HG03135 (cell line): ENCODE results near the gene ZFR.
"Not testable (repeated sequence)": the region's sequence is repeated elsewhere in the genome, so short reads cannot be mapped to it uniquely, and the experiment has no call there.

Experiments used
- ATAC-seq: cut with Tn5 transposase; IDR thresholded peaks from one replicate; pipeline ENCODE4 v1.9.1; 2021; ENCODE audit warnings: mild to moderate bottlenecking, moderate library complexity; ENCODE audit not compliant: unreplicated experiment

The ZFR gene

DNA sequence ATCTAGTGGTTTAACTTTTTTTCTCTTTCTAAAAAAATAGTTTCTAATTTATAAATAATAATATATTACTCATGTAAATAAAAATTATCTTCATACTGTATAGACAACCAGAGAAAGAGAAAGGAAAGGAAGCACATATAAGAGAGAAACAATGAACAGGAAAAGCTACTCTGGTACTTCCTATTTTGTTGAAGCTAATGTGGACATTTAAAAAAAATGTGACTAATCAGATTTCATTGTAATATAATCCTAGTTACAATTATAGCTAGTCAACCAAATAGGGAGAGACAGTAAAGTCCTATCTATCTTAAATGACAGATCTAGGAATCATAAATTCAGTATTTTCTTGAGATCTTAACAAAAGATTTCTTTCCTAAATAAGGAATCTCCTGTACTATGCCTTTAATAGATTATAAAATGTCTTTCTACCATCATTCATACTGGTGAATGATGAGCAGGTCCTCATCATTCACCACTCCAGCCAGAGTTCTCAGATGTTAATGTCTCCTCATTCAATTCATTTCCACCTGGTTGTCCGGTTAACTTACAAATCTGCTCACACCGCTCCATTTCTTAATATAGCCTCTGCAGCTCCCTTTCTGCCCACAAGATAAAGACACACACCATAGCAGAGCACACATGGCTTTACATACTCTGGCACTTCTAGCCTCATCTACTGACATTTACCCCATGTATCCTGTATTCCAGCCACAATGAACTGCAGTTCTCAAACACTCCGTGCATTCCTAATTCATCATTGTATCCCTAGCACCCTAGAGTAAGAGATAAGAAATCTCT lies 30.9 kb downstream of the ZFR start:
- ATAC-seq, result no peak

DNA sequence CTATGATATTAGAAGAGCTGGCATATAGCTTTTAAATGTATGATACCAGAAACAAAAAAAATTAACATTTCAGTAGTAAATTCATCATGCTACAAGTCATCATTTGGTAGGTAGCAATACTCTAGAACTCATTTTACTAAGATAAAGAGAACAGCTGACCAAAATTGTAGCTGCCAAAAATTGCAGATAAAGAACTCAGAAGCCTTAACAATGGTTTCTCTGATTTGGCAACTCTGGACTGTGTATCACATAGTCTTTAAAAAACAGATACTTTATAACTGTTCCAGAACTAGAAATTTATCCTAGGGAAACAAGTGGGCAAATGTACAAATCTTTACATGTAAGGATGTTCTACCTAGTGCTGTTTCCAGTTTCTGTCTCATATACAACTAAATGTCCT lies 33.9 kb downstream of the ZFR start:
- ATAC-seq, result no peak

DNA sequence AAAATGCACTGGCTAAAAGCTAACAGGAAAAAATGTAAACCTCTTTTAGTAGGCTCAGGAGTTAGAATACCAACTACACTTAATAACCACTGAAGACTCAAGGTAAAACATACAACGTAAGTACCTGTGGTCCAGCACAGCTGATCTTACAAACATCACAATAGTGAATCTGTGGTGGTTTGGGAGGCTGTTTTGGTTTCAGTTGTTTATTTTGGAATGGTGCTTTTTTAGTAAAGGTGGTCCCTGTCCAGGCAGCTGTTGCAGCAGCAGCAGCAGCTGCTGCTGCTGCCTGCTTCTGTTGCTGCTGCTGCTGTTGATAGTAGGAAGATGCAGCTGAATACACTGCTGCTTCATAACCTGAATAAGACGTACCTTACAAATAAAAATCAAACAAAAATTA lies 37.9 kb downstream of the ZFR start:
- no peak for ATAC-seq

DNA sequence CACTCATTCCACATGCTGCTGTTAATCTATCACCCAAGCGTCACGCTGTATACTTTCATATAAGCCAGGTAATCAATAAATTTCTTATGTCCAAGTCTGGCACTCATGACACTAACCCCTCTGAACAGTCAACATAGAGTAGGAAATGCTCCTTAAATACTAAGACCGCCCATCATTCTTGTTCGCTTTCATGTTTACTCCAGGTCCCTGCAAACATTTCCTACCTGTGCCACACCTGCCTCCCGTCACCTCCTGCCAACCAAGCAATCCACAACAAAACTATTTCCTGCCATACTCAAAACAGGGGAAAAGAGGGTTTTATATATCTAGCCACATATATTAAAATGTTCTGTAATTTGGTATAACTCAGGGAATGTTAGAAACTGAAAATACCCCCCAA lies 39.0 kb downstream of the ZFR start:
- no peak for ATAC-seq

DNA sequence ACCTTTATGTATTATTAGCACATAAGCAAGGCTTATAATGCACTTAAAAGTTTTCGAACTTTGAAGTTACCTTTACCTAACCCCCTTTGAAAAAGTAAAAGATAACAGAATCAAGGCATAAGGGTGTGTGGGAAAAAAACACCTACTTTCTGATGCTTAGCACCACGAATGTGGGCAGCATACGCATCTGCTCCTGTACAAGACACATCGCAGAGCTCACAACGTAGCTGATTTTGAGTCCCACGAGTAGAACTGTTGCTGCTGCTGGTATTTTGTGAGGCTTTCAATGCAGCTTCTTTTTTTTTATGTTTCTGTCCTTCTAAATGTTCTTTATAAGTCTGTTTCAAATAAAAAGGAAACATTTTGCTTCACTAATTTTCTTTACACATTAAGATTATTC lies 40.8 kb downstream of the ZFR start:
- no peak for ATAC-seq

DNA sequence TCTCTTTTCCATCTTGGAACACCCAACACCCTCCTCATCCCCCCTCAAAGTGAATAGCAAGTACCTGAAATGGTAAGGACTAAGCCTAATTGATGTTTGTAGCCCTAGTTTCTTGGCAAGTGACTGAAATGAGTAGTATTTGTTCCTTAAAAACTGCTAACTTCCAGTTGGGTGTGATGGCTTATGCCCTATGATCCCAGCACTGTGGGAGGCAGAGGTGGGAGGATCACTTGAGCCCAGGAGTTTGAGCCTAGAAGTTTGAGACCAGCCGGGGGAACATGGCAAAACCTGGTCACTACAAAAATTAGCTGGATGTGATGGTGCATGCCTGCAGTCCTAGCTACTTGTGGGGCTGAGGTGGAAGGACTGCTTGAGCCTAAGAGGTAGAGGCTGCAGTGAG lies 44.1 kb downstream of the ZFR start:
- no peak for ATAC-seq

DNA sequence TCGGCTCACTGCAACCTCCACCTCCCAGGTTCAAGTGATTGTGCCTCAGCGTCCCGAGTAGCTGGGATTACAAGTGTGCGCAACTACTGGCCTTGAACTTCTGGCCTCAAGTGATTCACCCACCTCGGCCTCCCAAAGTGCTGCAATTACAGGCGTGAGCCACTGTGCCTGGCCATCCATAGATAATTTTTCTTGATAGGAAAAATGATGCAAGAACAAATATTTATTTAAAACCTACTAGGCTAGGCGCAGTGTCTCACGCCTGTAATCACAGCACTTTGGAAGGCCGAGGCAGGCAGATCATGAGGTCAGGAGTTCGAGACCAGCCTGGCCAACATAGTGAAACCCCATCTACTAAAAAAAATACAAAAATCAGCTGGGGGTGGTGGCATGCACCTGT lies 45.8 kb downstream of the ZFR start:
- not testable (repeated sequence) for ATAC-seq

DNA sequence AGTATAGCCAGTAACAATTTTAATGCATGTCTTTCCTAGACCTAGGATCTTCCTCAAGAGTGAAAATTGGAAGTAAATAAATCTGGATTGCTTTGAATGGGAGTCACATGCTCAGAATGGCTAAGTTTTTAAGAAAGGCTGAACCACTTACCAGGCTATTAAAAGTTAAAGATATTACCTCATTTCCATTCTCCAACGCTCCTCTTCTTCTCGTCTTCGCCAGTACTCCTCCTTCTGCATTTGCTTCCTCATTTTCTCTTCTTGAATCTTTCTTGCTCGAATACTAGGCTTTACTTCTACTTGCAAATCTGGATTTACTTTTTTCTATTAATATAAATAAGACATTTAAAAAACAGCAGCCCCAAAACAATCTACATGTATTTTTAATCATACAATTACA lies 49.6 kb downstream of the ZFR start:
- no peak for ATAC-seq

DNA sequence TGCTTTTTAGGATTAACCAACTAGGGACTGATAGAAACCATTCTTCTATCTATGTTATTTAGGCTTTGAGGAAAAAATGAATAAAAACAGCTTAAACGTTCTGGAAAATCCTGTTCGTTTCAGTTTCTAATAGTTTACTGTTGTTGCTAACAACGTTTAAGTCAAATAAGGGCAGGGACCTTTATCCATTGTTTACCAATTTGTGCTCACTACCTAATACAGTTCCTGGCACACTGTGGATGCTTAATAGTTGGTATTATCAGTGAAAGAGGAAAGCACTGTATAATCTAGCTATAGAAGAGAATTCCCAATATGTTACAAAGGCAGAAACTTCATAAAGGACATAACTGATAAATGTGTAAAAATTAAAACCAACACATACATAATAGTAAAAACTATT lies 52.5 kb downstream of the ZFR start:
- no peak for ATAC-seq

DNA sequence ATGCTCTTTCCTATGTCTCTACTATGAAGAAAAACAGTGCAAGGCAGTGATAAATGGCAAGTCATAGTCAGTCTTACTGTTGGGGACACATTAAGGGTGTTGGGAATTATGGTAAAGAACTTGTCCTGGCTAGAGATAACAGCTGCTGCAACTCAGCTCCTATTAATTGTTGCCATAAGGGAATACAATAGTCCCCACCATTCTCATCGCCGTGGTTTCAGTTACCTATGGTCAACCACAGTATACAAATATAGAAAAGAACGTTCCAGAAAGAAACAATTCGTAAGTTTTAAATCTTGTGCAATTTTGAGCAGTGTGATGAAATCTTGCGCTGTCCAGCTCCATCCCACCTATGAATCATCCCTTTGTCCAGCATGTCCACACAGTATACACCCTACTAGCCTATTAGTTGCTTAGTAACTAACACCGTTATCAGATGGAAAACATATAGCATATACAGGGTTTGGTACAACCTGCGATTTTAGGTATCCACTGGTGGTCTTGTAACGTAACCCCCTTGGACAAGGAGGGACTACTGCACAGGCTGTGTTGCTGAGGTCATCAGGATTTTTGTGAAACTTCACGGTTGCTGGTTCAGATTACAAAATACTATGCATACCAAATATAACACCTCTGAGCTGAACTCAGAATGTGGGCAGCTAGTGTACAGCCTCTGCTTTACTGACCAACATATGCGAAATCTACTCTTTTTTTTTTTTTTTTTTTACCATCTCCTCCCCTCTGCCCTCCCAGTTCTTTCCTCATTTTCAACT lies 53.5 kb downstream of the ZFR start:
- ATAC-seq, result no peak

DNA sequence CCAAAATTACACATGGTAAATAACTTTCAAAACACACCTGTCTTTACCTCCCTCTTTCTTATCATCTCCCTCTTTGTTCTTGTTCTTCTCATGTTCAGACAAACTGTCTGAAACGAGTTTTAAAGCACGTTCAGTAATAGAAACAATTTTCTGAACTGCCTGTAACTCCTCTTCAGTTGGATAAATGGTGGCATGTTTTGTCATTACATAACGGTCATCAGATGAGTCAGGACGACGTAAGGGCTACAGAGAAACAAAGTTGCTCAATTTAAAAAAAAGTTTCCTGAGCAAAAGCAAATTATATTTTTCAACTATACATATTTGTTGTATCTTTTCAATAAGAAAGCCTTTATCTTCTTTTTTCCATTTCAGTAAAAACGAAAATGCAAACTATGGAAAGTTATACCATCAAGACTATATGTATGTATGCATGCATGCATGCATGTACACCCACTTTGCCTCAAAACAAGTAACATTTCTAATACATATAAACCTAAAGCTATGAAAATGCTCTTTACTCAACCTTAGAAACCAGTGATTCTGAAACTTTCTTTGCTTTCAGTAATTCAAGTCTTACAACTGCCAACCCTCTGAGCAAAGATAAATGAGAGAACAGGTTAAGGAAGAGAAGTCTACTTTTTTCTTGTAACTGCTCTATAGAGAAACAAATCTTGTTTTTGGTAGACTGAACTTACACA lies 56.0 kb downstream of the ZFR start:
- no peak for ATAC-seq

DNA sequence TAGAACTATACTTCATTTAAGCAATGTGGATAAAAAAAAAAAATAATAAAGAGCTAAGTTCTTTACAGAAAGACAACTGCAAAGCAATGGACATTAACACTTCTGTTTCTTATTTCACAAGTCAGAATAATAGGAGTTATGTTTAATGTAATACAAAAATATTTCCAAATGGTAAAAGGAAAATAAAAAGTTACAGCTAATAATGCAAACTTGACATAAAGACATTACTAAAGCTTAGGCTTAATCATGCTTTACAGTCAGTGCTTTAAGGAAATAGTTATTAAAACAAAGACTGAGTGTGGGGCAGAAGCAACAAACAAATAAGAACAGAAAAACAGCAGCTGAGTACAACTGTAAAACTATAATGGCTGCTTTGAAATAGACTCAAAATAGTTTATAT lies 56.7 kb downstream of the ZFR start:
- ATAC-seq, result no peak

DNA sequence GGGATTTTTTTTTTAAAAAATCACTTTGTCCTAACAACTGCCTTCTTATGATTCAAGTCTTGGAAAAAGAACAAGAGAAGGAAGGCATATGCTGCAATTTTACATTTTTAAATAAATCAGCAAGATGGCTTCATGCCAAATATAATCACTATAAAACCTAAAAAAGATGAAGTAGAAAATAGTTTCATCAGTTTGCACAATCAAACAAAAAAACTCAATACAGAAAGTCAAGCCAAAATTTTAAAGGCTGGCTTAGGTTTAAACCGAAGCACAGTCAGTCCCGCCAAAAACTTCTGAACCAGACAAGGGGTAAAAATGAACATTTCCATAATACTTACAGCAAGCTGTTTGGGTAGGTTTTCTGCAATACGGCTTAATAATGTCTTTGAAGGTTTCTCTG lies 57.3 kb downstream of the ZFR start:
- ATAC-seq, result no peak

DNA sequence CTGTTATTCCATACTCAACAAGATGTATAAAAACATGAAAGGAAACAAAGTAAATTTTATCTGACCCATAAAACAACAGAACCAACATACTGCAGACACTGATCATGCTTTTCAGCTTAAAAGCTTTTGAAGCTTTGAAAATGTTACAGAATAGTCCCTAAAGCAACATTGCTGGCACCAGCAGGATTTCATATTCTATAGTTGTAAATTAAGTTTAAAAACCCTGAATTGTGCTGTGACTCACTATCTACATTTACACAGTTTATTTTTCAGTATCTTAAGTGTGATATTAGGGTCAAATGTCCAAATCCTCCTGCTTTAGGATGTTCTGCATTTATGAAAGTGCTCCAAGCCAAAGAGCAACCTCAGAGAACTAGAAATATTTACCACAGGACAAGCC lies 59.9 kb downstream of the ZFR start:
- no peak for ATAC-seq

DNA sequence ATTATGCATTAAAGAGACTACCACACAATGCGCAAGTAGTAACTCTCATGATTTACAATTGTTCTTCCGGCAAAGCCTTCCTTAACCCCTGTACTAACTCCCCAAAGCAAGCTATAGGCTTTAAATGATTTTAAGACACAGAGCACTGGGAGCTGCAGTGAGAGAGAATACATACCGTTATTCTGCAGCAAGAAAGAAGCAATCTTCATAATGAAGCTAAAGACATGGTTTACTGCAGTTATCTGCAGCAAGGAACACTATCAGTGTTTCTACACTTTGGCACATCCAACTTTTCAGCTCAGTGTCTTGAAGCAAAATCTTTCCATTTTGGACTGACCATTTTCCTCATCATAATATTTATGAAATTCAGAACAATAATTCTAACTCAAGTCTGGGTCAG lies 61.0 kb downstream of the ZFR start:
- ATAC-seq, result no peak

DNA sequence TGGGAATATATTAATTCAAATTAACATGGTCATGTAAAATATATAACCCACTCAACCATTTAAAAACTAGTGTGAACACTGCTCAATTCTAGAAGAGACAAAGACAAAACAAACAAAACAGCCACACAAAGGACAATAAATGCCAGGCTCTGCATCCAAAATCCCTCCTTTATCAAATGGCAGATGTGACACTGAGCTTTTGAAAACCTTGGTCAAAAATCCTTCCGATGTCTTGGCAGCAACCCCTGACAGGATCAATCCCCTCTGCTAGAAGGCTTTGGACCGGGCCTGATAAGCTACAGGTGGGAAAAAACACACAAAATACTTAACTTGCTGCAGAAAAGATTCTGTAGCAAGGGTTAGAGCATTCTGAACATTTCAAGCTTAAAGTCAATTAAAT lies 61.5 kb downstream of the ZFR start:
- no peak for ATAC-seq

DNA sequence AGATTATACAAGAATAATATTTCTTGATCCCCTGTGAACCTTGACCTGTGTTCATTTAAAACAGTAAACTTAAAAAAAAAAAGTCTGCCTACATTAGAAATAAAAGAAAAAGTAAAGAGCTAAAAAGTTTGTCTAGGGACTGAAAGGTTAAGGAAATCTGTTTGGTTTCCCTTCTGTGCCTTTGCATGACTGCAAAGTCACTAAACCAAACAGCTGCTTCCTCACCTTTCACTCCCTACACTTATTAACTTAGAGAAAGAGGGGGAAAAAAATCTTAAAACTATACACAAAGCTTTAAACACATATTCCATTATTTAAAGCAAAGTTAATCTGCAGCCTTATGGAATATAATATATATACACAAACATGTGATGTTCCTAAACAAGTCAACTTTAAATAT lies 65.1 kb downstream of the ZFR start:
- ATAC-seq, result no peak

DNA sequence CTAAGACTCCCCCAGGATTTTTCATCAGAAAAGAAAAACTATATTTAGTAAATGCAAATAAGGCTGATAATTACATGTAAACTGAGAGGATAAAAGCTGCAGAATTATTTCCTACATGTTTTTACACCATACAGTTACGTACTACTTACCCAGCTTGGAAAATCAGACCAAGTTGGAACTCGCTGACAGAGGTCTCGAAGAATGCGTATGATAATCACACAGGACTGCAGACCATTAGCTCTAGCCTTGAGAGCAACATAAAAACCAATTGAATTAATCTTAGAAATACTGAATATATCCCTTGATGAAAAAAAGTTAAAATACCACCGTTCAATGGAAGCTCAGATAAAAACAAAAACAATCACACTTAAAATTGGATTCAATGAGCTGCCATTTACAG lies 65.6 kb downstream of the ZFR start:
- no peak for ATAC-seq

DNA sequence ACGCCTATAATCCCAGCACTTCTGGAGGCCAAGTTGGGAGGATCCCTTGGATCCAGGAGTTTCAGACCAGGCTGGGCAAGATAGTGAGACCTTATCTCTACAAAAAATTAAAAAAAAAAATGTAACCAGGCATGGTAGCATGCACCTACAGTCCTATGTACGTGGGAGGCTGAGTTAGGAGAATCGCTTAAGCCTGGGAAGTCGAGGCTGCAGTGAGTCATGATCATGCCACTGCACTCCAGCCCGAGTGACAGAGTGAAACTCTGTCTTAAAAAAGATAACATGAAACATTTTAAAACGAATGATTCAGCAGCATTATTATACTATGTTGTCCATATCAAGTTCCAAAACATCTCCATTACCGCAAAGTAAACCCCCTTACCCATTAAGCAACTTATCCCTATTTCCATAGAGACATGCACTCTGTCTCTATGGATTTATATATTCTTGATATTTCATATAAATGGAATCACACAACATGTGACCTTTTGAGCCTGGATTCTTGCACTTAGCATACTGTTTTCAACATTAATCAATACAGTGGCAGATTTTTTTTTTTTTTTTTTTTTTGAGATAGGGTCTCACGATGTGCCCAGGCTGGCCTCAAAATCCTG lies 74.9 kb downstream of the ZFR start:
- no peak for ATAC-seq

DNA sequence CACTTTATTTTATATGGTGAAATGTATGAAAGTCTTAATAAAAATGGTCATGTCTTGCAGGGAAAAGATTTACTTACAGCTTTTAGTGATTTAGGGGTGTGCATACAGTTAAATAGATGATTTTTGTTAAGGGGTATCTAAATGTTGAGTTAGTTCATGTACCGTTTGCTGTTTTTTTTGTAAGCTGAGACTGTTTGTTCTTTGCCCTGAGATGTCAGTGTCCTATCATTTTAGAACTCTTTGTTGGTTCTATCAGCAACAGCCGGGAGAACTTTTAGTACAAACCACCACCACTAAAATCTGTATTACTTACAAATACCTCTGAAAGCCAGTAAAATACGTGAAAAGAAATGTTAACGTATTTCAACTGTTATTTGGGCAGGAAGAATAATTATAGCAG lies 75.5 kb downstream of the ZFR start:
- ATAC-seq, result no peak

DNA sequence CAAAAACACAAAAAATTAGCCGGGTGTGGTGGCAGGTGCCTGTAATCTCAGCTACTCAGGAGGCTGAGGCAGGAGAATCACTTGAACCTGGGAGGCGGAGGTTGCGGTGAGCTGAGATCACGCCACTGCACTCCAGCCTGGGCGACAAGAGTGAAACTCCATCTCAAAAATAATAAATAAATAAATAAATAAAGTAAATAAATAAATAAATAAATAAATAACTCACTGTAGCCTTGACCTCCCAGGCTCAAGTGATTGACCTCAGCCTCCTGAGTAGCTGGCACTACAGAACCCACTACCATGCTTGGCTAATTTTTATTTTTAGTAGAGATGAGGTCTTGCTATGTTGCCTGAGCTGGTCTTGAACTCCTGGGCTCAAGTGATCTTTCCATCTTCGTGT lies 77.3 kb downstream of the ZFR start:
- ATAC-seq, result not testable (repeated sequence)

DNA sequence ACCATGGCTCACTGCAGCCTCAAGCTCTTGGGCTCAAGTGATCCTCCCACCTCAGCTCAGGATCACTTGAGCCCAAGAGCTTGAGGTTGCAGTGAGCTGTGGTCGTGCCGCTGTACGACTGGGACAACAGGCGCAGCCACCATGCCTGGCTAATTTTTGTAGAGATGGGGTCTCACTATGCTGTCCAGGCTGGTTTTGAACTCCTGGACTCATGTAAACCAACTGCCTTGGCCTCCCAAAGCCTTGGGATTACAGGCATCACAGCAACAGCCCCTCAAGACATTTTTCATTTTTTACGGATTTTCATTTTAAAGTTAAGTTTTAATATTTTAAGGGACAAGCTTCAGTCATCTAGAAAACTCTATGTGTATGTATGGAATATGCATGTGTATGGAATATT lies 78.9 kb downstream of the ZFR start:
- no peak for ATAC-seq
